ENCODE data around the gene DAPK1. TPM values are rescaled to one million over a fixed set of nuclear protein-coding genes. Genes with fewer than 3 reads are reported as not detected.

DAPK1 gene
- polyA plus RNA-seq, 2 of the 4 experiments (the other 2 are of a cell fraction) = 55.2 to 67.2 TPM

- peaks cover 14% of the 10 kb centered on the region; the same call in 2 of the 3 replicates for H3K4me1 ChIP-seq
- no peaks in the 10 kb centered on the region for H3K9me3 ChIP-seq
- no peak overlapping the region for H3K4me2 ChIP-seq
- 83% methylated on average over 8 of the region's 8 CpGs for whole genome bisulfite sequencing (ENCODE audit: missing lambda C conversion rate)
- H3K27ac ChIP-seq = no peak overlapping the region
- no peak overlapping the region for H3K4me3 ChIP-seq
- FAIRE-seq = no peak
- TF ChIP-seq HEYL (CRISPR knock-in tag; IDR thresholded peaks at IDR 0.05) = no peak
- TF ChIP-seq HES2 (IDR thresholded peaks at IDR 0.05) = no peak
- no peak for DNase-seq (ENCODE audit: low read depth in 1 of 2, low spot score in 1 of 2)
- ATAC-seq = no peak
- ChIA-PET CTCF (interaction anchor here (1.1 to 1.6 kb wide), 3 partner anchors 10 to 318 kb away, joined by 3 to 7 read pairs (median 4); no protein-coding TSS in a partner anchor), POLR2A (no interaction called here)
Measured at GRCh38 chr9:87656485-87656884, 158.8 kb downstream of the DAPK1 start.

- DNase-seq (ENCODE audit: low read depth in 1 of 2, low spot score in 1 of 2) (peak in 1 of 2 experiments; percentile 18), FAIRE-seq (no peak), ATAC-seq (no peak; a peak in 1 of 6 replicates)
- Histone ChIP-seq H3K27ac (0 out of 6 replicates have a peak overlapping the region, but pooled peaks of 1 of the 2 experiments have one; percentile 20), H3K4me2 (no peak overlapping the region), H3K4me3 (no peak overlapping the region), H3K9me3 (no peaks in the 10 kb centered on the region), H3K4me1 (peaks cover 21% of the 10 kb centered on the region; the same call in 2 of the 3 replicates)
- 78% methylated on average over 6 of the region's 6 CpGs for WGBS (ENCODE audit: missing lambda C conversion rate)
- TF ChIP-seq ATOH8 (CRISPR knock-in tag; IDR thresholded peaks at IDR 0.05; ENCODE audit: low read depth) = no peak
- no peak for TF ChIP-seq MAFK (IDR thresholded peaks at IDR 0.05; ENCODE audit: partially characterized antibody)
- TF ChIP-seq CBX2 (IDR thresholded peaks at IDR 0.05; ENCODE audit: borderline replicate concordance, low read depth) = no peak
- TF ChIP-seq HEYL (CRISPR knock-in tag; IDR thresholded peaks at IDR 0.05) = no peak
- ChIA-PET CTCF (interaction anchor here (1.1 to 1.6 kb wide), 3 partner anchors 11 to 319 kb away, joined by 3 to 7 read pairs (median 4); no protein-coding TSS in a partner anchor), POLR2A (no interaction called here)
Measured at GRCh38 chr9:87657190-87657589, 159.5 kb downstream of the DAPK1 start.

GRCh38 chr9:87657893-87658292 lies 160.2 kb downstream of the DAPK1 start:
- peaks cover 28% of the 10 kb centered on the region for H3K4me1 ChIP-seq
- H3K27ac ChIP-seq = no peak overlapping the region
- H3K4me3 ChIP-seq = no peak overlapping the region
- no peak for TF ChIP-seq GATA3 (IDR thresholded peaks at IDR 0.05; ENCODE audit: borderline replicate concordance)
- TF ChIP-seq ZNF302 (CRISPR knock-in tag; IDR thresholded peaks at IDR 0.05) = no peak
- TF ChIP-seq FOSB (CRISPR knock-in tag; IDR thresholded peaks at IDR 0.05) = no peak
- no peak for TF ChIP-seq CHD4 (IDR thresholded peaks at IDR 0.05; ENCODE audit: borderline replicate concordance)
- no peak for TF ChIP-seq CEBPB (IDR thresholded peaks at IDR 0.05)
- TF ChIP-seq POLR2A (IDR thresholded peaks at IDR 0.05; ENCODE audit: low read length) = no peak
- TF ChIP-seq HES2 (IDR thresholded peaks at IDR 0.05) = no peak
- no peak for TF ChIP-seq HDAC2 (IDR thresholded peaks at IDR 0.05)
- TF ChIP-seq REST (IDR thresholded peaks at IDR 0.05) = no peak
- no peak for TF ChIP-seq PBX3 (IDR thresholded peaks at IDR 0.05)
- TF ChIP-seq EHMT2 (IDR thresholded peaks at IDR 0.05; ENCODE audit: low read depth) = no peak
- no peak for TF ChIP-seq NR3C1 (IDR thresholded peaks at IDR 0.05)
- no peak for TF ChIP-seq RCOR1 (IDR thresholded peaks at IDR 0.05; ENCODE audit: low read depth, low read length)
- no peak for TF ChIP-seq JUN (IDR thresholded peaks at IDR 0.05)
- no peak for FAIRE-seq
- H3K9me3 ChIP-seq = no peaks in the 10 kb centered on the region
- ChIA-PET POLR2A (no interaction called here), CTCF (interaction anchor here (0.7 to 1.6 kb wide), 5 partner anchors 11 to 710 kb away, joined by 3 to 7 read pairs (median 3); partner anchors contain the start of gene DAPK1)
- ATAC-seq = no peak
- H3K4me2 ChIP-seq = no peak overlapping the region
- 92% methylated on average over 16 of the region's 16 CpGs for WGBS (ENCODE audit: missing lambda C conversion rate)
- DNase-seq (ENCODE audit: low read depth in 1 of 2, low spot score in 1 of 2) = no peak

All from A549 (cell line).